ENCODE data around the gene TGM2.

DNA sequence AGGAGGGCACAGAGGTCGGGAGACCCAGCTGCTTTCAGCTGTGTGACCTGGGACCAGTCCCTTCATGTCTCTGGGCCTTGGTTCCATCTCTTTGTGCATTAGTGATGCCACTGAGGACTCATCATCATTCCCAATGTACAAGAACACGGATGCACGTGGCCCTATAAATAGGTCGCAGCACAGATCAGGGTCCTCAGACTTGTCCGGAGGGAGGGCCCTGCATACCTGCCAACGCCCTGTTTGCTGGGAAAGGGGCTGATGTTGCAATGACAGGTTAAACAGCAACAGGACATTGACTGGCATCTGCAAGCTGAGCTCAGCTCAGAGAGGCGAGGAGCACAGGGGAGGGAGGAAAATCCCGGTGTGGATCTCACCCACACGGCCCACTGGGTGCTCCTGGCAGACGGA lies 21.8 kb downstream of the TGM2 start:
- no peak for TF ChIP-seq SNAI2 (CRISPR knock-in tag; IDR thresholded peaks at IDR 0.05)
- TF ChIP-seq CSDC2 (CRISPR knock-in tag; IDR thresholded peaks at IDR 0.05) = no peak
- no peak for TF ChIP-seq TOX (CRISPR knock-in tag; IDR thresholded peaks at IDR 0.05; ENCODE audit: borderline replicate concordance)
- TF ChIP-seq ARNTL (CRISPR knock-in tag; IDR thresholded peaks at IDR 0.05; ENCODE audit: borderline replicate concordance, low read depth) = no peak
- no peak for TF ChIP-seq TCF4 (CRISPR knock-in tag; IDR thresholded peaks at IDR 0.05; ENCODE audit: borderline replicate concordance)
- TF ChIP-seq ZFP3 (CRISPR knock-in tag; IDR thresholded peaks at IDR 0.05) = no peak
- no peak for TF ChIP-seq ZFP30 (CRISPR knock-in tag; IDR thresholded peaks at IDR 0.05)
- TF ChIP-seq, protein P1, sequence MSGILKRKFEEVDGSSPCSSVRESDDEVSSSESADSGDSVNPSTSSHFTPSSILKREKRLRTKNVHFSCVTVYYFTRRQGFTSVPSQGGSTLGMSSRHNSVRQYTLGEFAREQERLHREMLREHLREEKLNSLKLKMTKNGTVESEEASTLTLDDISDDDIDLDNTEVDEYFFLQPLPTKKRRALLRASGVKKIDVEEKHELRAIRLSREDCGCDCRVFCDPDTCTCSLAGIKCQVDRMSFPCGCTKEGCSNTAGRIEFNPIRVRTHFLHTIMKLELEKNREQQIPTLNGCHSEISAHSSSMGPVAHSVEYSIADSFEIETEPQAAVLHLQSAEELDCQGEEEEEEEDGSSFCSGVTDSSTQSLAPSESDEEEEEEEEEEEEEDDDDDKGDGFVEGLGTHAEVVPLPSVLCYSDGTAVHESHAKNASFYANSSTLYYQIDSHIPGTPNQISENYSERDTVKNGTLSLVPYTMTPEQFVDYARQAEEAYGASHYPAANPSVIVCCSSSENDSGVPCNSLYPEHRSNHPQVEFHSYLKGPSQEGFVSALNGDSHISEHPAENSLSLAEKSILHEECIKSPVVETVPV (CRISPR knock-in tag; IDR thresholded peaks at IDR 0.05) = no peak
- TF ChIP-seq, protein P2, sequence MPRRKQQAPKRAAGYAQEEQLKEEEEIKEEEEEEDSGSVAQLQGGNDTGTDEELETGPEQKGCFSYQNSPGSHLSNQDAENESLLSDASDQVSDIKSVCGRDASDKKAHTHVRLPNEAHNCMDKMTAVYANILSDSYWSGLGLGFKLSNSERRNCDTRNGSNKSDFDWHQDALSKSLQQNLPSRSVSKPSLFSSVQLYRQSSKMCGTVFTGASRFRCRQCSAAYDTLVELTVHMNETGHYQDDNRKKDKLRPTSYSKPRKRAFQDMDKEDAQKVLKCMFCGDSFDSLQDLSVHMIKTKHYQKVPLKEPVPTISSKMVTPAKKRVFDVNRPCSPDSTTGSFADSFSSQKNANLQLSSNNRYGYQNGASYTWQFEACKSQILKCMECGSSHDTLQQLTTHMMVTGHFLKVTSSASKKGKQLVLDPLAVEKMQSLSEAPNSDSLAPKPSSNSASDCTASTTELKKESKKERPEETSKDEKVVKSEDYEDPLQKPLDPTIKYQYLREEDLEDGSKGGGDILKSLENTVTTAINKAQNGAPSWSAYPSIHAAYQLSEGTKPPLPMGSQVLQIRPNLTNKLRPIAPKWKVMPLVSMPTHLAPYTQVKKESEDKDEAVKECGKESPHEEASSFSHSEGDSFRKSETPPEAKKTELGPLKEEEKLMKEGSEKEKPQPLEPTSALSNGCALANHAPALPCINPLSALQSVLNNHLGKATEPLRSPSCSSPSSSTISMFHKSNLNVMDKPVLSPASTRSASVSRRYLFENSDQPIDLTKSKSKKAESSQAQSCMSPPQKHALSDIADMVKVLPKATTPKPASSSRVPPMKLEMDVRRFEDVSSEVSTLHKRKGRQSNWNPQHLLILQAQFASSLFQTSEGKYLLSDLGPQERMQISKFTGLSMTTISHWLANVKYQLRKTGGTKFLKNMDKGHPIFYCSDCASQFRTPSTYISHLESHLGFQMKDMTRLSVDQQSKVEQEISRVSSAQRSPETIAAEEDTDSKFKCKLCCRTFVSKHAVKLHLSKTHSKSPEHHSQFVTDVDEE (CRISPR knock-in tag; IDR thresholded peaks at IDR 0.05) = no peak
- TF ChIP-seq ZNF565 (CRISPR knock-in tag; conservative IDR thresholded peaks at IDR 0.05; ENCODE audit: low read depth) = no peak
- TF ChIP-seq OSR1 (CRISPR knock-in tag; IDR thresholded peaks at IDR 0.05) = no peak
